Parathyroid adenoma (tissue), 2 donors: ENCODE measurements around the gene PTH1R.

Experiments used
- H2AFZ ChIP-seq: fragments of 300-600 bp; sonication (generic); one replicate; pipeline ENCODE4 v1.7.0; 2017; ENCODE audit warnings: antibody characterized with exemption, mild to moderate bottlenecking
- H3K27ac ChIP-seq: fragments of 300-600 bp; sonication (generic); one replicate; pipeline ENCODE4 v1.7.0; 2017
- H3K27me3 ChIP-seq: fragments of 300-600 bp; sonication (generic); one replicate; pipeline ENCODE4 v1.7.0; 2017; ENCODE audit warnings: low read length; ENCODE audit not compliant: control insufficient read depth, insufficient read depth
- H3K36me3 ChIP-seq: fragments of 300-600 bp; sonication (generic); one replicate; pipeline ENCODE4 v1.7.0; 2017; ENCODE audit warnings: low read length; ENCODE audit not compliant: control insufficient read depth, insufficient read depth
- H3K4me1 ChIP-seq: fragments of 300-600 bp; sonication (generic); one replicate; pipeline ENCODE4 v1.7.0; 2017; ENCODE audit warnings: control low read depth
- H3K4me2 ChIP-seq: fragments of 300-600 bp; sonication (generic); one replicate; pipeline ENCODE4 v1.7.0; 2017; ENCODE audit warnings: low read length
- H3K4me3 ChIP-seq: fragments of 300-600 bp; sonication (generic); one replicate; pipeline ENCODE4 v1.7.0; 2017; ENCODE audit warnings: low read depth, low read length
- H3K79me2 ChIP-seq: fragments of 300-600 bp; sonication (generic); one replicate; pipeline ENCODE4 v1.7.0; 2017; ENCODE audit warnings: control low read depth
- H3K9ac ChIP-seq: fragments of 300-600 bp; sonication (generic); one replicate; pipeline ENCODE4 v1.7.0; 2017; ENCODE audit warnings: mild to moderate bottlenecking
- H3K9me3 ChIP-seq: fragments of 300-600 bp; sonication (generic); one replicate; pipeline ENCODE4 v1.7.0; 2017; ENCODE audit warnings: low read length; ENCODE audit not compliant: control insufficient read depth
- TF ChIP-seq, protein P1 (sequence below): fragments of 300-600 bp; sonication (generic); IDR thresholded peaks from one replicate; pipeline ENCODE4 v1.7.0; 2017; ENCODE audit warnings: antibody characterized with exemption, mild to moderate bottlenecking
- donor health status: primary hyperparathyroidism.

The PTH1R gene

DNA sequence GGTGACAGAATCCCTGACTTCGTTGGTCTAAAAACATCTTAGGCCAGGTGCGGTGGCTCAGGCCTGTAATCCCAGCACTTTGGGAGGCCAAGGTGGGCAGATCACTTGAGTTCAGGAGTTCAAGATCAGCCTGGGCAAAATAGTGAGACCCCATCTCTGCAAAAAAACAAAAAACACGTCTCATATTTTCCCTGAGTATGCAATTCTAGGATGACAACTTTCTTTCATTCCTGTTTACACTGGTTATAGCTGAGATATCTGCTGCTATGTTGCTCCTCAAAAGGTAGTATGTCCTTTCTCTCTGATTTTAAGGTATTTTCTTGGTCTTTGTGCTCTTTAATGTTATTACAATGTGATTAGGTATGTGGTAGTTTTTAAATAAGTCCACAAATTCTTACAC is 39.3 kb downstream of the PTH1R start:
- peaks cover under 1% of the 10 kb centered on the region for H3K79me2 ChIP-seq
- H3K27ac ChIP-seq: no peak overlapping the region
- H3K27me3 ChIP-seq: no peaks in the 10 kb centered on the region
- H2AFZ ChIP-seq: no peak overlapping the region
- peaks cover 4% of the 10 kb centered on the region for H3K4me1 ChIP-seq
- no peak overlapping the region for H3K4me3 ChIP-seq
- H3K9ac ChIP-seq: no peak overlapping the region
- H3K36me3 ChIP-seq: no peaks in the 10 kb centered on the region
- TF ChIP-seq, protein P1, sequence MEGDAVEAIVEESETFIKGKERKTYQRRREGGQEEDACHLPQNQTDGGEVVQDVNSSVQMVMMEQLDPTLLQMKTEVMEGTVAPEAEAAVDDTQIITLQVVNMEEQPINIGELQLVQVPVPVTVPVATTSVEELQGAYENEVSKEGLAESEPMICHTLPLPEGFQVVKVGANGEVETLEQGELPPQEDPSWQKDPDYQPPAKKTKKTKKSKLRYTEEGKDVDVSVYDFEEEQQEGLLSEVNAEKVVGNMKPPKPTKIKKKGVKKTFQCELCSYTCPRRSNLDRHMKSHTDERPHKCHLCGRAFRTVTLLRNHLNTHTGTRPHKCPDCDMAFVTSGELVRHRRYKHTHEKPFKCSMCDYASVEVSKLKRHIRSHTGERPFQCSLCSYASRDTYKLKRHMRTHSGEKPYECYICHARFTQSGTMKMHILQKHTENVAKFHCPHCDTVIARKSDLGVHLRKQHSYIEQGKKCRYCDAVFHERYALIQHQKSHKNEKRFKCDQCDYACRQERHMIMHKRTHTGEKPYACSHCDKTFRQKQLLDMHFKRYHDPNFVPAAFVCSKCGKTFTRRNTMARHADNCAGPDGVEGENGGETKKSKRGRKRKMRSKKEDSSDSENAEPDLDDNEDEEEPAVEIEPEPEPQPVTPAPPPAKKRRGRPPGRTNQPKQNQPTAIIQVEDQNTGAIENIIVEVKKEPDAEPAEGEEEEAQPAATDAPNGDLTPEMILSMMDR: no peak
- H3K9me3 ChIP-seq: no peaks in the 10 kb centered on the region
- no peak overlapping the region for H3K4me2 ChIP-seq

GRCh38 chr3:46917257-46917656 is 39.7 kb downstream of the PTH1R start:
- Histone ChIP-seq H3K4me2 (no peak overlapping the region), H3K4me3 (no peak overlapping the region), H3K4me1 (peaks cover 4% of the 10 kb centered on the region), H3K27me3 (no peaks in the 10 kb centered on the region), H3K9me3 (no peaks in the 10 kb centered on the region), H3K9ac (no peak overlapping the region), H2AFZ (no peak overlapping the region), H3K79me2 (peaks cover 2% of the 10 kb centered on the region), H3K36me3 (no peaks in the 10 kb centered on the region), H3K27ac (no peak overlapping the region)
- TF ChIP-seq, protein P1: no peak

DNA sequence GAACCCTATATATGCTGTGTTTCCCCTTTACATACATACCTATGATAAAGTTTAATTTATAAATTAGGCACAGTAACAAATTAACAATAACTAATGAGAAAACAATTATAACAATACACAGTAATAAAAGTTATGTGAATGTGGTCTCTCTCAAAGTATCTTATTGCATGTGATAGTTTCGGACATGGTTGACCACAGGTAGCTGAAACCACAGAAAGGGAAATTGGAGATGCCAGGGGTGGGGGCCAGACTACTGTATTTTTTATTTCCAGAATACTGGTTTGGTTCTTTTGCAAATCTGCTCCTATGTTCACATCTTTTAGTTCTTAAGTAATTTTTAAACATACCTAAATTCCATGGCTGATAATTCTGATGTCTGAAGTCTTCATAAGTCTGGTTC is 40.7 kb downstream of the PTH1R start:
- Histone ChIP-seq H3K4me1 (peaks cover 4% of the 10 kb centered on the region), H3K79me2 (peaks cover 12% of the 10 kb centered on the region), H3K9me3 (no peaks in the 10 kb centered on the region), H3K4me3 (no peak overlapping the region), H3K27me3 (no peaks in the 10 kb centered on the region), H2AFZ (no peak overlapping the region), H3K36me3 (no peaks in the 10 kb centered on the region), H3K4me2 (no peak overlapping the region), H3K9ac (no peak overlapping the region), H3K27ac (no peak overlapping the region)
- TF ChIP-seq, protein P1: no peak

DNA sequence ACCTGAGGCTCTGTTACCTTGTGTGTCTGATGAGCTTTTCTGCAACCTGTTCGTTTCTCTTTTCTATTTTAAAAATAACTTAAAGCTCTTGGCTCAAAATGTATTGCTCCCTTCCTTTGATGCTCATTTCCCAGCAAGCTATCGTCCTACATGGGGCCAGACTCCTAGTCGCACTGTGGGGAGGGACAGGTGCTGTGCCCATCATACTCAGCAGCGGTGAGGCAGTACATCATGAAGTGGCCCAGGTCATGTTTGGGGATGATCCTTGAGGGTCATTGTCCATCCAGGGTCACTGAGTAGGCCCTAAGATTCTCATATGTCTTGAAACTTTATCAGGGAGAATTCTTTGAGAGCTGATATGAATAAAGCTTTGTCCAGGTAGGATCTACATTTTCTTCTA is 41.1 kb downstream of the PTH1R start:
- Histone ChIP-seq H3K4me2 (no peak overlapping the region), H3K9me3 (no peaks in the 10 kb centered on the region), H3K4me3 (no peak overlapping the region), H3K4me1 (peaks cover 4% of the 10 kb centered on the region), H3K79me2 (peaks cover 14% of the 10 kb centered on the region), H3K27me3 (no peaks in the 10 kb centered on the region), H3K27ac (no peak overlapping the region), H3K36me3 (no peaks in the 10 kb centered on the region), H3K9ac (no peak overlapping the region), H2AFZ (no peak overlapping the region)
- TF ChIP-seq, protein P1: no peak

DNA sequence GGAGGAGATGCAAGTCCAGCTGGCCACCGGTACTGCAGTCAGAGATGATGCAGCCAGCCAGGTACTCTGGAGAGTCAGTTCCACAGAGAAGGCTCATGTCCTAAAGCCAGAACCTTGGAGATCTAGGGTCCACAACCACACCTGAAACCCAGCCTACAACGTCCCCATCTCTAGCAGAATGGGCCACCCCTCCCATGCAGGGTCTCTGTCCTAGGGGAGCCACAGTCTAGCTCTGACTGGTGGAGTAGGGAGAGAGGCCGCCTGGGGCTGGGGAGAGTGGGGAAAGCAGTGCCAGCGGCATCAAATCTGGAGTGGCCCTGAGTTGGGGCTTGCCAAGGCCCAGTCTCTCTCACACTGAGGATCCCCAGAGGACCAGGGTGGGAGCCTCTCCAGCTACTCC is 43.5 kb downstream of the PTH1R start:
- H3K9ac ChIP-seq: no peak overlapping the region
- TF ChIP-seq, protein P1: no peak
- H3K4me1 ChIP-seq: peaks cover 5% of the 10 kb centered on the region
- peaks cover 35% of the 10 kb centered on the region for H3K79me2 ChIP-seq
- no peak overlapping the region for H3K4me3 ChIP-seq
- H3K27ac ChIP-seq: no peak overlapping the region
- no peak overlapping the region for H2AFZ ChIP-seq
- H3K27me3 ChIP-seq: no peaks in the 10 kb centered on the region
- no peaks in the 10 kb centered on the region for H3K36me3 ChIP-seq
- H3K9me3 ChIP-seq: no peaks in the 10 kb centered on the region
- H3K4me2 ChIP-seq: no peak overlapping the region
